MM.1S (cell line): ENCODE measurements around the gene PRICKLE1.

Experiments used
- DNase-seq: peaks from one replicate; pipeline ENCODE4 v3.0.0-alpha.2; 2015
- H2AFZ ChIP-seq: fragments of 300-600 bp; sonication (generic); 2 replicates; pipeline ENCODE4 v1.6.0; 2016; ENCODE audit warnings: antibody characterized with exemption, low read length
- H3F3A ChIP-seq: fragments of 300-600 bp; sonication (generic); 2 replicates; pipeline ENCODE4 v1.6.1; 2016; ENCODE audit warnings: mild to moderate bottlenecking, antibody characterized with exemption, low read length, moderate library complexity, mixed read lengths; ENCODE audit not compliant: insufficient read depth
- H3K27ac ChIP-seq: fragments of 300-600 bp; sonication (generic); 2 replicates; pipeline ENCODE4 v1.5.1; 2016; ENCODE audit warnings: mild to moderate bottlenecking, low read length
- H3K27me3 ChIP-seq: fragments of 300-600 bp; sonication (generic); replicated peaks from 2 replicates; pipeline ENCODE4 v1.6.0; 2016; ENCODE audit warnings: low read length; ENCODE audit not compliant: insufficient read depth
- H3K36me3 ChIP-seq: fragments of 300-600 bp; sonication (generic); replicated peaks from 2 replicates; pipeline ENCODE4 v1.6.1; 2016; ENCODE audit warnings: mild to moderate bottlenecking, low read length, mixed read lengths; ENCODE audit not compliant: insufficient read depth
- H3K4me1 ChIP-seq: fragments of 300-600 bp; sonication (generic); 2 replicates; pipeline ENCODE4 v1.6.1; 2016; ENCODE audit warnings: low read length, mixed read lengths
- H3K4me2 ChIP-seq: fragments of 300-600 bp; sonication (generic); 2 replicates; pipeline ENCODE4 v1.6.0; 2016; ENCODE audit warnings: low read depth, low read length
- H3K4me3 ChIP-seq: fragments of 300-600 bp; sonication (generic); 2 replicates; pipeline ENCODE4 v1.5.1; 2016; ENCODE audit warnings: low read length, mixed read lengths
- H3K79me2 ChIP-seq: fragments of 300-600 bp; sonication (generic); 2 replicates; pipeline ENCODE4 v1.6.1; 2016; ENCODE audit warnings: mixed run types, low read length, mixed read lengths
- H3K9ac ChIP-seq: fragments of 300-600 bp; sonication (generic); 2 replicates; pipeline ENCODE4 v1.6.1; 2016; ENCODE audit warnings: low read length, mixed read lengths
- H3K9me2 ChIP-seq: fragments of 300-600 bp; sonication (generic); replicated peaks from 2 replicates; pipeline ENCODE4 v1.6.1; 2016; ENCODE audit warnings: mild to moderate bottlenecking, low read length, mixed read lengths; ENCODE audit not compliant: insufficient read depth
- H3K9me3 ChIP-seq: fragments of 300-600 bp; sonication (generic); replicated peaks from 2 replicates; pipeline ENCODE4 v1.6.1; 2016; ENCODE audit warnings: mild to moderate bottlenecking, low read length, mixed read lengths; ENCODE audit not compliant: insufficient read depth
- H4K20me1 ChIP-seq: fragments of 300-600 bp; sonication (generic); 2 replicates; pipeline ENCODE4 v1.6.1; 2016; ENCODE audit warnings: mild to moderate bottlenecking, low read length, moderate library complexity, mixed read lengths; ENCODE audit not compliant: insufficient read depth
- EZH2 ChIP-seq: fragments of 300-600 bp; sonication (generic); optimal IDR thresholded peaks from 2 replicates; pipeline ENCODE3; 2017; ENCODE audit warnings: low read depth, mild to moderate bottlenecking, antibody characterized with exemption, low read length, mixed read lengths
- EZH2phosphoT487 ChIP-seq: fragments of 300-600 bp; sonication (generic); IDR thresholded peaks from 2 replicates; pipeline ENCODE4 v1.6.1; 2018; ENCODE audit warnings: antibody characterized with exemption, low read length
- TF ChIP-seq, protein P1 (sequence below): fragments of 300-600 bp; sonication (generic); IDR thresholded peaks from 2 replicates; pipeline ENCODE4 v1.5.1; 2016; ENCODE audit warnings: antibody characterized with exemption, low read length, mixed read lengths

PRICKLE1 gene

DNA sequence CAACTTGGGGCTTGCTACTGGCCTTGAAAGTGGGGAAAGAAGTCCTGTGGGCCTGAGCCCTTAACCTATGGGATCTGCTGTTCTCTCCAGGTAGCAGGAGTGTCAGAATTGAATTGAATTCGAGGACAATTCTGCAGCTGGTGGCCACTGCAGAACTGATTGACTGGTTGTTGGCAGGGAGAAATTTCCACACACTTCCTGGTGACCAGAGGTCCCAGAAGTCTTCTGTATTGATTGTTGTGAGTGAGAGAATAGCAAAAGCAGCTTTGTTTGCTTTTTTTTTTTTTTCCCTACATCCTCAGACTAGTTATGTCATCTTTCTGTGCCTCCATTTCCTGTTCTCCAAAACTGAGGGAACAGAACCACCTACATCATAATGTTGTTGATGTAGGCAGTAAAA, 64.1 kb downstream of the PRICKLE1 start:
- TF ChIP-seq, protein P1, sequence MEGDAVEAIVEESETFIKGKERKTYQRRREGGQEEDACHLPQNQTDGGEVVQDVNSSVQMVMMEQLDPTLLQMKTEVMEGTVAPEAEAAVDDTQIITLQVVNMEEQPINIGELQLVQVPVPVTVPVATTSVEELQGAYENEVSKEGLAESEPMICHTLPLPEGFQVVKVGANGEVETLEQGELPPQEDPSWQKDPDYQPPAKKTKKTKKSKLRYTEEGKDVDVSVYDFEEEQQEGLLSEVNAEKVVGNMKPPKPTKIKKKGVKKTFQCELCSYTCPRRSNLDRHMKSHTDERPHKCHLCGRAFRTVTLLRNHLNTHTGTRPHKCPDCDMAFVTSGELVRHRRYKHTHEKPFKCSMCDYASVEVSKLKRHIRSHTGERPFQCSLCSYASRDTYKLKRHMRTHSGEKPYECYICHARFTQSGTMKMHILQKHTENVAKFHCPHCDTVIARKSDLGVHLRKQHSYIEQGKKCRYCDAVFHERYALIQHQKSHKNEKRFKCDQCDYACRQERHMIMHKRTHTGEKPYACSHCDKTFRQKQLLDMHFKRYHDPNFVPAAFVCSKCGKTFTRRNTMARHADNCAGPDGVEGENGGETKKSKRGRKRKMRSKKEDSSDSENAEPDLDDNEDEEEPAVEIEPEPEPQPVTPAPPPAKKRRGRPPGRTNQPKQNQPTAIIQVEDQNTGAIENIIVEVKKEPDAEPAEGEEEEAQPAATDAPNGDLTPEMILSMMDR: no peak
- TF ChIP-seq EZH2: no peak
- no peak for TF ChIP-seq EZH2phosphoT487
- H3K36me3 ChIP-seq: no peaks in the 10 kb centered on the region
- no peaks in the 10 kb centered on the region for H3K27me3 ChIP-seq
- H3K9me2 ChIP-seq: no peaks in the 10 kb centered on the region
- H3K9me3 ChIP-seq: no peaks in the 10 kb centered on the region
- no peak overlapping the region for H2AFZ ChIP-seq
- H3K9ac ChIP-seq: no peak overlapping the region
- no peak overlapping the region for H3K4me3 ChIP-seq
- no peak for DNase-seq
- no peak overlapping the region for H3K27ac ChIP-seq
- no peaks in the 10 kb centered on the region for H4K20me1 ChIP-seq
- H3K4me2 ChIP-seq: no peak overlapping the region
- H3F3A ChIP-seq: no peaks in the 10 kb centered on the region
- H3K79me2 ChIP-seq: no peaks in the 10 kb centered on the region
- no peaks in the 10 kb centered on the region for H3K4me1 ChIP-seq

DNA sequence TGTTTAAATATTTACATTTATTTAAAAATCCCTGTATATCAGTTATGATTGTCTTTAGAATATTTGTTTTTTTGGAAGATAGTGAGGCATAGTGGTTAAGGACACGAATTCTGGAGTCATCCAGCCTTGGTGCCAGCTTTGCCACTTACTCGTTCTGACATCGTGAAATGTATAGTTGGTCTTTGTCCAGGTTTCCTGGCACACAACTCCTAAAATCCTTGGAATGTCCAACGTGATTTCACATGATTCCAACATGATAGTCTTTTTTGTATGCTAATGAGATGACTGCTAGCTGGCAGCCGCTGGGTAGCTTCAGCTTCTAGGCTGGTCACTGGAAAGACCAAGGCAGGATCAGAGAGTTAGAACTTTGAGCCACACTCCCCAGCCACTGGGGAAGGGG, 64.8 kb downstream of the PRICKLE1 start:
- H3K4me1 ChIP-seq: no peaks in the 10 kb centered on the region
- no peak overlapping the region for H2AFZ ChIP-seq
- H3K4me3 ChIP-seq: no peak overlapping the region
- H4K20me1 ChIP-seq: no peaks in the 10 kb centered on the region
- H3K9ac ChIP-seq: no peak overlapping the region
- H3F3A ChIP-seq: no peaks in the 10 kb centered on the region
- H3K27me3 ChIP-seq: no peaks in the 10 kb centered on the region
- no peaks in the 10 kb centered on the region for H3K79me2 ChIP-seq
- no peaks in the 10 kb centered on the region for H3K9me2 ChIP-seq
- TF ChIP-seq, protein P1: no peak
- TF ChIP-seq EZH2phosphoT487 (no peak), EZH2 (no peak)
- no peak overlapping the region for H3K27ac ChIP-seq
- H3K36me3 ChIP-seq: no peaks in the 10 kb centered on the region
- no peak overlapping the region for H3K4me2 ChIP-seq
- no peak for DNase-seq
- no peaks in the 10 kb centered on the region for H3K9me3 ChIP-seq

DNA sequence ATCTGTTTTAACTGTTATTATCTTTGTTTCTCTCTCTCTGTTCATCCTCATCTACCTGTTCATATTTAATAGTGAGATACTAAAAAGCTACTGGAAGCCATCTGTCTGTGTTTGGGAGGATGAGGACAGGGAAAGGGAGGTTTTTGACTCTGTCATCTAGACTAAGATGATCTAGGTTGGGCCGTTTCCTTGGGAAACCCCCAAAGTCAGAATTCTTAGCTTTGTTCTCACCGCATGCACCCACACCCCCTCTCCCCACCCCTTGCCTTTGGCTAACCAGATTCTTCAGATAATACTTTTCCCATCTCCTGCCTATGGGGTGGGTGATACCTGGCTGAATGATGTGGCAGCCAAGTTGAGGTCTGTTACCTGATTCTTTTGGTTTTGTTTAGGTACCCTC, 73.0 kb downstream of the PRICKLE1 start:
- no peak overlapping the region for H3K27ac ChIP-seq
- TF ChIP-seq, protein P1: no peak
- TF ChIP-seq EZH2phosphoT487: no peak
- no peak for TF ChIP-seq EZH2
- H3K4me1 ChIP-seq: peaks cover 6% of the 10 kb centered on the region; the same call in 1 of the 2 replicates
- no peaks in the 10 kb centered on the region; the same call in 1 of the 2 replicates for H3F3A ChIP-seq
- no peaks in the 10 kb centered on the region for H3K27me3 ChIP-seq
- no peak overlapping the region for H3K4me2 ChIP-seq
- H3K9ac ChIP-seq: no peak overlapping the region
- no peaks in the 10 kb centered on the region for H3K36me3 ChIP-seq
- no peaks in the 10 kb centered on the region for H3K9me2 ChIP-seq
- no peak overlapping the region for H3K4me3 ChIP-seq
- H2AFZ ChIP-seq: no peak overlapping the region
- no peak for DNase-seq
- no peaks in the 10 kb centered on the region for H3K79me2 ChIP-seq
- H4K20me1 ChIP-seq: no peaks in the 10 kb centered on the region
- no peaks in the 10 kb centered on the region for H3K9me3 ChIP-seq
